Suprapubic skin (tissue), 3 donors: ENCODE data around the gene DOK1.

ENCODE experiments used
- EP300 ChIP-seq: sonication (generic); formaldehyde crosslinking; IDR thresholded peaks from one replicate; pipeline ENCODE4 v1.6.1; 2017; ENCODE audit warnings: antibody characterized with exemption
- POLR2A ChIP-seq, 2 donors: fragments of 450-650 bp; IDR thresholded peaks; one replicate each; pipeline ENCODE4 v1.6.1; 2017; ENCODE audit warnings: antibody characterized with exemption in 2 of 2, mild to moderate bottlenecking in 2 of 2, moderate library complexity in 2 of 2
- TF ChIP-seq, protein P1 (sequence below), 2 donors: fragments of 200-600 bp in 1 of 2; fragments of 450-650 bp in 1 of 2; sonication (generic) in 1 of 2; IDR thresholded peaks; one replicate each; pipeline ENCODE4 v1.5.1; 2016 to 2019; ENCODE audit warnings: antibody characterized with exemption in 2 of 2, mild to moderate bottlenecking in 1 of 2, moderate library complexity in 1 of 2

DNA sequence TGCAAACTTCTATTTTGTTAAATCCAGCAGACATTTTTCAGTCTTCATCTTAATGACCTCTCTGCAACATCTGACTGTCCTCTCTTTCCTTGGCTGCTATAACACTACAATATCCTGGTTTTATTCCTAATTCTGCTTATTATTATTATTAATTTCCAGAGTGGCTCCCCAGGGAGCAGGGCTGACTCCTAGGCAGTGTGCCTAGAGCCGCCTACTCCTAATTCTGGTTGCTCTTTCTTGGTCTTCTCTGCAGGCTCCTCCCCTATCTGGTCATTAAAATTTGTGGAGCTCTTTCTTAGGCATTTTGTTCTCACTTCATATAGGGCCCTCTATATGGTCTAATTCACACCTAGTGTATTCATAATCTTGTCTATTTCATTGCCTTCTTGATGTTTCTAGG is 11.5 kb upstream of the DOK1 start:
- TF ChIP-seq, protein P1, sequence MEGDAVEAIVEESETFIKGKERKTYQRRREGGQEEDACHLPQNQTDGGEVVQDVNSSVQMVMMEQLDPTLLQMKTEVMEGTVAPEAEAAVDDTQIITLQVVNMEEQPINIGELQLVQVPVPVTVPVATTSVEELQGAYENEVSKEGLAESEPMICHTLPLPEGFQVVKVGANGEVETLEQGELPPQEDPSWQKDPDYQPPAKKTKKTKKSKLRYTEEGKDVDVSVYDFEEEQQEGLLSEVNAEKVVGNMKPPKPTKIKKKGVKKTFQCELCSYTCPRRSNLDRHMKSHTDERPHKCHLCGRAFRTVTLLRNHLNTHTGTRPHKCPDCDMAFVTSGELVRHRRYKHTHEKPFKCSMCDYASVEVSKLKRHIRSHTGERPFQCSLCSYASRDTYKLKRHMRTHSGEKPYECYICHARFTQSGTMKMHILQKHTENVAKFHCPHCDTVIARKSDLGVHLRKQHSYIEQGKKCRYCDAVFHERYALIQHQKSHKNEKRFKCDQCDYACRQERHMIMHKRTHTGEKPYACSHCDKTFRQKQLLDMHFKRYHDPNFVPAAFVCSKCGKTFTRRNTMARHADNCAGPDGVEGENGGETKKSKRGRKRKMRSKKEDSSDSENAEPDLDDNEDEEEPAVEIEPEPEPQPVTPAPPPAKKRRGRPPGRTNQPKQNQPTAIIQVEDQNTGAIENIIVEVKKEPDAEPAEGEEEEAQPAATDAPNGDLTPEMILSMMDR (IDR thresholded peaks at IDR 0.05), result no peak
- no peak for TF ChIP-seq EP300
- no peak for TF ChIP-seq POLR2A (IDR thresholded peaks at IDR 0.05)
